Stimulated activated CD4-positive, alpha-beta T cell treated with anti-CD3 and anti-CD28 coated beads, TNF-alpha, amount 100 ng/mL, for 4 hours (primary cell): ENCODE results near the gene SMAD3.

Experiments
- DNase-seq, 3 experiments: peaks; one replicate each; pipeline ENCODE4 v3.0.0-alpha.2; 2020; ENCODE audit warnings: low read depth in 3 of 3

SMAD3 gene

DNA sequence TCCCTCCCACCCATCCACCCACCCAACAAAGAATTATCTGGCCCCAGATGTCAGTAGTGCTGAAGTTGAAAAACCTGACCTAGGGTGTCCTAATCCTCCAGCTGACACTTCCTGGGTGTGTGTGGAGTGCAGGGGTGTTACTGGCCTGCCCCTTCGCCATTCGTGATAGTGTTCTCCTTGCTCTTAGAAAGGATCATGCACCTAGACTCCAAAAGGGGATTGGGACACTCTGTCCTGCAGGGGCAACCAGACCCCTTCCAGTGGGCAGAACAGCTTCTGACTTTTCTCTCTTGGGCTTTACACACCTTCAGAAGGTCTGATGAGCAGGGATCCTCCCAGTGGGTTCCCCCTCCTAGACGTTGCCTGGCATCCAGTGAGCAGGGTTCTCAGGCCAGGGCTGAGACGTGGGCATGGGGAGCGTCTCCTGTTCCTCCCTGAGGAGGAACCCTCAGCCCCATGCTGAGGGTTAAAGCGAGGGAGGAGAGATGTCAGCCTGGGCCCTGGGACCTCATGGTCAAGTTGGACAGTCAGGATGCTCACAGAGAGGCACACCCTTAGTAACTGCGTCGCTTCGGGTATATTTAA, 114.1 kb downstream of the SMAD3 start:
- DNase-seq = no peak

DNA sequence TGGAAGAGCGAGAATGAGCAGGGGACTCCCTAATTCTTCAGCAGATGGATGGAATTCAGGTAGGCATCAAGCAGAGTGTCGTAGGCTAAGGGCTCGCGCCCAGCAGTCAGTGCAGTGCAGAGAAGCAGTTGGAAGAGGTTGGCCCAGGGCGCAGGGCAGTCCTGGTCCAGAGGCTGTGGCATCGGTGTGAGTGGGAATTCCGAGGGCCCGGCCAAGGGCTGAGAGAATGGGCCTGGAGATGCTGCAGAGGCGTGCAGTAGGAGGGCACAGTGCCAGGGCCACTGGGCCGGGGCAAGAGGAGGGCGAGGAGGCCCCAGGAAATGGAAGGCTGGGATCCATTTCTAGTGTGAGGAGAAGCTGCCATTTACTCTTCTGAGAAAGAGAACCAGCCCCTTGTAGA, 114.6 kb downstream of the SMAD3 start:
- DNase-seq = no peak

DNA sequence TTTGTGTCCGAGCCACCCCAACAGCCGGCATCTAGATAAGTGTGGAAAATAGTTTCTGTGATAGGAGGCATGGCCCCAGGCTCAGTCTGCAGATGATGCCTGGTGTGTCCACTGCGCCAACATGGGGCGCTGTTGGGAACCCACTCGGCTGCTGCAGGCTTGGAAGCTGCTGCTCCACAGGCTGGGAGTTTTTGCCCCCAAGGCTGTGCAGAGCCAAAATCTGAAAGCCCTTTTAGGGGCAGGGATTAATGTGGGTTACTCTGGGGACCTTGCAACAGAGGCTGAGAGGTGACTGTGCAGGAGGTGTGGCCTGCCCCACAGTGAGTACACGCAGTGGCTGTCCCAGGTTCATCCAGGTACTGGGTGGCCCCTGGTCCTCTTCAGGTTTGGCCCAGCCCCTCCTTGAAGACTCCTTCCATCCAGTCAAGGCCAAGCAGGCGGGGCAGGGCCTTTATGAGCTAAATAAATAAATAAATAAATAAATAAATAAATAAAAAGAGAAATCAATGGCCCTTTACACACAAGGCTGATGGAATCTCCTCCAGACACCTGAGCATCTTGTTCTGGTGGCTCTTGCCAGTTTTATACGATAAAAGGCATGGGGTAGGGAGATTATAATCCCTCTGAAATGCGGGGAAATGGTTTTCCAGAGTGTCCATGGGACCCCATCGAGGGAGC, 115.3 kb downstream of the SMAD3 start:
- no peak for DNase-seq

DNA sequence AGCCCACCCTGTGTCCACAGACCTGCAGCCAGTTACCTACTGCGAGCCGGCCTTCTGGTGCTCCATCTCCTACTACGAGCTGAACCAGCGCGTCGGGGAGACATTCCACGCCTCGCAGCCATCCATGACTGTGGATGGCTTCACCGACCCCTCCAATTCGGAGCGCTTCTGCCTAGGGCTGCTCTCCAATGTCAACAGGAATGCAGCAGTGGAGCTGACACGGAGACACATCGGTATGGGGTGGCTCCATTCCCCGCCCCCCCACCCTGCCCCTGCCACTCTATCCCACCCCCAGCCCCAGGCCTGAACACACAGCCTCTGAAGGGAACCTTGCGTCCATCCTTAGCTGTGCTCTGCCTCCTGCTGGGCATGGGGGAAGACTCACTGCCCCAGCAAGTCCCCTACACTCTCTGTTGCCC, 115.8 kb downstream of the SMAD3 start:
- DNase-seq = no peak

DNA sequence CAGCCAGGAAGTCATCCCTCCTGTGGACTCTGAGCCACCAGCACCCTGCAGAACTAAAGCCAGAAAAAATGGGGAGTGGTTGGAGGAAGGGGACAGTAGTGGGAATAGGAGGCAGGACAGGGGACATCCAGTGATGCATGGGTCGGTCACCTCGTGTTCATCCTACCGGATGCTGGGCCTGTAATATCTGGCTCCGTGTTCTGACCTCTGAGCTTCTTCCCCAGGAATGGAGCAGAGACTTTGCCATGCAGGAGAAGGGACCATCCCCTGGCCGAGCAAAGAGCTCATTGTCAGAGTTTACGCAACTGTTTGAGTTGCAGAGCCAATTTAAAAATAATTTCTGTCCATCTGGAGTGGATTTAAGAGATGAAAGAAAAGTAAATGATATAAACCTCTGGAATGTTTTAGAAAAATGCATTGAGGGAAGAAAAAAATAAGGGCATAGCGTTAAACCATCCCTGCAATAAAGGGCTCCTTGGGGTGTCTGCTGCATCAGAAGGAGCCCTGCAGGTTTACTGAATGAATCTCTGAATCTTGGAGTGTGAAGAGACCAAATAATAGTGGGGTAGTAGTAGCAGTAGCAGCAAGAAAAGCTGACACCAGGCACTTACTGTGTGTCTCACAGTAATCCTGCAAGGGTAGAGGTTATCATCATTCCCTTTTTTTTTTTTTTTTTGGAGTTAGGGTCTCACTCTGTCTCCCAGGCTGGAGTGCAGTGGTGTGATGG, 118.2 kb downstream of the SMAD3 start:
- DNase-seq = no peak

DNA sequence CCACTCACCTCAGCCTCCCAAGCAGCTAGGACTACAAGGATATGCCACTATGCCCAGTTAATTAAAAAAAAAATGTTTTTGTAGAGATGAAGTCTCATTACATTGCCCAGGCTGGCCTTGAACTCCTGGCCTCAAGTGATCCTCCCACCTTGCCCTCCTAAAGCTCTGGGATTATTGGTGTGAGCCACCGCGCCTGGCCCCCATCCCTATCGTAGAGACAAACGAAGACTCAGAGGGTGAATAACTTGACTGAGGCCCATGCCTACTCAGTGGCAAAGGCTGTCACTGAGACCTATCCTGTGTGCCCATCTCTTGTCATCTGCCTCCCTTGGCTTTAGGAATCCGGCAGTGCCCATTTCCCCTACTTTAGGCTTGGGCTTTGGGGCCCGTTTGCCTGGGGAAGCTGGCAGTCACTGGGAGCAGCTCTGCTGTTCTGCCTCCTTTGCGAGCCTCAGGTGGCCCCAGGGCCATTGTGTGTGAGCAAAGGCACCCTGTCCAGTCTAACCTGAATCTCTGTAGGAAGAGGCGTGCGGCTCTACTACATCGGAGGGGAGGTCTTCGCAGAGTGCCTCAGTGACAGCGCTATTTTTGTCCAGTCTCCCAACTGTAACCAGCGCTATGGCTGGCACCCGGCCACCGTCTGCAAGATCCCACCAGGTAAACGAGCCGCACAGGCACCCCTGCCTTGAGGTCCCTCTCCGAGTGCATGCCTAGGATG, 119.0 kb downstream of the SMAD3 start:
- DNase-seq = no peak

DNA sequence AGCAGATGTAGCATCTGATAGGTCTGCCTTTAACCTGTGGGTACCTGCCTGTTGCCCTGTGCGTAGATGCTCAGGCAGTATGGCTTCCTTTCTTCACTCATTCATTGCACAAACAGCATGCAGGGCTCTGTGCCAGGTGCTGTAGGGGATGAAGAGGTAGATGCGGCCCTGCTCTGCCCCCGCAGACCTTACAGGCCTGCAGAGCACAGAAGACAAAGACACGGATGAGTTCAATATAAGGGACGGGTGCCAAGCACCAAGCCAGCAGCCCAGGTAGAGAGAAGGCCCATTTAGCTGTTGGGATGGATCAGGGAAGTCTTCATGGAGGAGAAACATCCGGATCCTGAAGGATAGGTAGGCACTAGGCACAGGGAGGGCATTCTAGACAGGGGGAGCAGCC, 119.6 kb downstream of the SMAD3 start:
- DNase-seq = no peak

DNA sequence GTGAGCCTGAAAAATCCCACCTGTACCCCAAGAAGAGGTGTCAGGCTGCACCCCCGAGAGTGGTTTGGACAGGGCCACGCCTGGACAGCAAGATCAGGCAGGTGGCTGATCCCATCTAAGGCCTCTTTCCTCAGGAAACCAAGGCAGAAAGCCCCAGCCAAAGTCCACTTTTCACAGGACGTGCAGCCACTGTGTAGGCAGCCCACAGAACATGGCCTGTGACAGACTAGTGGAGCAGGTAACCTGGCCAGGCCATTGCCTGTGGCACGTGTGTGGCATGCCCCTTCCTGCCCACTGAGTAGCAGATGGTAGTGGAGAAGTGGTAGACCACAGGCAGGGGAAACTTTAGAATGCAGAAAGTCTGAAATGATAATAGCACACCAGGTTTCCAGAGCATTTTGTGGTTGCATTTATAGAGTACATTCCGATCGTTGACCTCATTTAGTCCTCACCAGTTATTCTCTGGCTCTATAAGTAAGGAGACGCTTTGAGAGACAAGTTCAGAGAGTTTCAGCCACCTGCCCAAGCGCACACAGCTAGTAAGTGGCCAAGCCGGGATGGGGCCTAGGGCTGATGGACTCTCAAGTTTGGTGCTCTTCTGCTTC, 120.3 kb downstream of the SMAD3 start:
- no peak for DNase-seq

DNA sequence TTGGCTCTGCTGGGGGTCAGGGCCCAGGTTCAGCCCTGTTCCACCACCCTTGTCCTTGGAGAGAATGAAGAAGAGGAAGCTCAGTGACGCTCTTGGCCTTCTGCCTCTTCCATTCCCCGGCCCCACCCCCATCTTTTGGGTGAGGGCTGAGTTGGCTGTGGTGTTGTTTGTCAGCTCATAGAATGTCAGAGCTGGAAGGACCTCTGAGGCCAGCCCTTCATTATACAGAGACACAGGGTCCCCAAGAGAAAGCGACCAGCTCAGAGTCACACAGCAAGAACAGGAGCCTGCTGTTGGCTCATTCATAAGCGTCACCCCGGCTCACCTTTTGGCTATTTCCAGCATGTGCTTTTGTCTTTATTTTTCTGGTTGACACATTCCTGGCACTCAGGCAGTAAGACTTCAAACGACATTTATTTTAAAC, 120.8 kb downstream of the SMAD3 start:
- no peak for DNase-seq

DNA sequence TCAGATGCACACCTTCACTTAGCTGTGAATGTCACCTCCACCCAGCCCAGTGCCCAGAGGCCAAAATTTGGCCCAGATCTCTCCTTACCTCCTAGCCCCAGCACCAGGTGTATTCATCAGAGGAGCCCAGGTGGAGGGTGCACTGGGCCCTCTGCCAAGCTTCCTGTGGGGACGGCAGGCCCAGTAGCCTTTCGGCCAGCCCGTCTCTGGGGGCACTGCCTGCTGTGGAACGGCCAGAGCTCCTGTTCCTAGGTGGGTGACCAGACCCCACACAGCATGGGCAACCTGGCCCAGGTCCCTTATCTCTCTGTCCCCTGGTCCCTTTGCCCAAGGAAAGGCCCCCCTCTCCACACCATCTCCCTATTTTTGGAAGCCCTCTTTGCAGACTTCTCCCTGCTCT, 121.3 kb downstream of the SMAD3 start:
- no peak for DNase-seq

DNA sequence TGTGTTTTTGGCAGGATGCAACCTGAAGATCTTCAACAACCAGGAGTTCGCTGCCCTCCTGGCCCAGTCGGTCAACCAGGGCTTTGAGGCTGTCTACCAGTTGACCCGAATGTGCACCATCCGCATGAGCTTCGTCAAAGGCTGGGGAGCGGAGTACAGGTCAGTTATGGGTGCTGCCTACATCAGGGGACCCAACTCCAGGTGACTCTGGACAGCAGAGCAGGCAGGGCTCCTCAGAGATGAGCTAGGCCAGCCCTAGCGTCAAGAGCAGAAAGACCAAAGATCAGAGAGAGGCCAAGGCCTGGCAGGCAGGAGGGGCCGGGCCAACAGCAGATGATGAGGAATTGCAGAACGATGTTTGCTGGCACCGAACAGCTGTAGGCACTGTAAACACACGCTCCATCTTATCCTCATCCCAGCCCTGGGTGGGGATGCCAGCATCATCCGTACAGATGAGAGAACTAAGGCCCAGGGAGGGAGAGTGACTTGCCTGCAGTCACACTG, 122.0 kb downstream of the SMAD3 start:
- DNase-seq = no peak

DNA sequence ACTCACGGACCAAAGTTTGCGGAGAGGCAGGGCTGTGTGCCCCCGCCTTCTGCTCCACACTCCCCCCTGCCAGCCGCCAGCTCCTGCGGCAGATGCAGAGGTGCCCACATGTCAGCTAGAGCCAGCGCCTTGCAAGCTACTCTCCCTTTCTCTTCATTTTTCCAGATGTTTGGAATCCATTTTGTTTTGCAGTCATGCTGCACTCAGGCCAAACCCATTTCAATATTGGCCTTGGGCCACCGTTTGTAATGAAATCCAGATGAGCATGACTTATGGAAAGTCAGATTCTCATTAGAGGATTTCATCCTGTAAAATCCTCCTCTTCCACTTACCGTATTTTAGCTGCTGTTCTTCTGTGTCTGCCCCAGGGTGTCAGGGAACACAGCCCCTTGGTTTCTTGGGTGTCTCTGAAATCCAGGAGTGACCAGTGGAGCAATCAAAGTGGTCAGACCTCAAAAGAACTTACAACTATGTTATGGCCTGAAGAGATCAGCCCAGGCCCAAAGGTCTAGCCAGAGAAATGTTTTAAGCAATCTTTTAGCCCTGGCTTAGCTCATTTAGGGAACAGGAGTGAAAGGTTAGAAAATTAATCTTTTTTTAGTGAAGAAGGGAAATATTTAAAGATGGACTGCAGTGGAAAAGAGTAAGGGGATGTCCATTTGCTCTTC, 123.3 kb downstream of the SMAD3 start:
- no peak for DNase-seq

DNA sequence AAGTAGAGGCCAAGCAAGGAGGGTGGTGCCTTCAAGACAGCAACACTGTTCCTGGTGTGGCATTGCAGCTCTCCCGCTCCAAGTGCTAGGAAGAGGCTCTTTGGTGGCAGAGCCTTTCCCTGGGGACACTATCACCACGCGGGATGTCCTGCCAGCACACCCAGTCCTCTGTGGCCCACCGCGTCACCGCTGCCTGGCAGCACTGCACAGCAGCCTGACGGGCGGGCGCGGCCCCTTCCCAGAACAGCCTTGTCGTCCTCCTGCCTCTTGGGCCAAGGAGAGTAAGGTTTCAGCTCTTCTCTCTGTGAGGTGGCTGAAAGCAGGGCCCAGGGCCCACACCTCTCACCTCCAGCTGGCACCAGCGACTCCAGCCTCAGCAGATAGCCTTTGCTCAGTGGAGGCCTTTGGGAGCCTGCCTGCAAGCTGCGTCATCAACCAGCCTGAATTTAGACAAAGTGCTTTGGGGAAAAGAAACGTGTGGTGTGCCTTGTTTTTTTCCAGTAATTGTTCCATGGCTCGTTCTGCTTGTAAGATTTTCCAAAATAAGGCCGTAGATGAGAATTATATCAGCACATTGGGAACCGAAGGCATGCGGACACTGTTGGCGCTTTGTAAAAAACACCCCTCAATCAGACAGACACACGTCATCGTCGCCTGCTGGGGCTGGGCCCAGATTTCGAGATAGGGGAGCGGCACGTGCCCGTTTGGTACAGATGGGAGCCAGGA, 124.1 kb downstream of the SMAD3 start:
- DNase-seq = no peak

DNA sequence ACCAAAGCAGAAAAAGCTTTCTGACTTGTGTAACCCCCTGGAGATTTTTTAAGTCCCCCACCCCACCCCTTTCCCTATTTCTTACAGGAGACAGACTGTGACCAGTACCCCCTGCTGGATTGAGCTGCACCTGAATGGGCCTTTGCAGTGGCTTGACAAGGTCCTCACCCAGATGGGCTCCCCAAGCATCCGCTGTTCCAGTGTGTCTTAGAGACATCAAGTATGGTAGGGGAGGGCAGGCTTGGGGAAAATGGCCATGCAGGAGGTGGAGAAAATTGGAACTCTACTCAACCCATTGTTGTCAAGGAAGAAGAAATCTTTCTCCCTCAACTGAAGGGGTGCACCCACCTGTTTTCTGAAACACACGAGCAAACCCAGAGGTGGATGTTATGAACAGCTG, 124.9 kb downstream of the SMAD3 start:
- no peak for DNase-seq

DNA sequence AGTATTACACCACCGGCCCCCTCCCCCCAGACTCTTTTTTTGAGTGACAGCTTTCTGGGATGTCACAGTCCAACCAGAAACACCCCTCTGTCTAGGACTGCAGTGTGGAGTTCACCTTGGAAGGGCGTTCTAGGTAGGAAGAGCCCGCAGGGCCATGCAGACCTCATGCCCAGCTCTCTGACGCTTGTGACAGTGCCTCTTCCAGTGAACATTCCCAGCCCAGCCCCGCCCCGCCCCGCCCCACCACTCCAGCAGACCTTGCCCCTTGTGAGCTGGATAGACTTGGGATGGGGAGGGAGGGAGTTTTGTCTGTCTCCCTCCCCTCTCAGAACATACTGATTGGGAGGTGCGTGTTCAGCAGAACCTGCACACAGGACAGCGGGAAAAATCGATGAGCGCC, 125.4 kb downstream of the SMAD3 start:
- DNase-seq = no peak

DNA sequence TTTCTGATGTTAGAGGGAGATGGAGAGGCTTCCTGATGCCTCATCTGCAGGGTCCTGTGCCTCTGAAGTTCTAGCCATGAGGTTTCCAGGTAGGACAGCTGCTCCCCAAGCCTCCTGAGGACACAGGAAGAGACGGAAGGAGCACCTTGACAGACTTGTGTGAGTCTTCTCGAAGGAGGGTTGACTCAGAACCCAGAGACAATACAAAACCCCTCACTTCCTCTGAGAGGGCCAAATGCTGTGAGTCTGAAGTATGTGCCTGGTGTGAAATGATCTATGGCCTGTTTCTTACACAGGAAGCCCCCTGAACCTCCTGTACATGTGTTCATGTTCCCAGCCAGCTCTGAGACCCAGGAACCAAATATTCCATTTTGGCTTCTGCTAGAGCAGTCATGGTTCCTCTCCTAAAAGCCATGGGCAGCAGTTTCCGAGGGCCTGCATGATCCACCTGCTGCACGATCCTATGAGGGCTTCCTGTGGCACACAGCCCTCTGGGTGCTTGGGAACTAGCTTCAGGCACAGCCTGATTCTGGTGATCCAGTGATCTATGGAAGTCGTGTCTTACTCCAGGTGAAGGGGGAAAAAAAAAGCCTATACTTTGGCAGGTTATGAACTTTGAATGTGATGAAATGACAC, 126.9 kb downstream of the SMAD3 start:
- DNase-seq = no peak

DNA sequence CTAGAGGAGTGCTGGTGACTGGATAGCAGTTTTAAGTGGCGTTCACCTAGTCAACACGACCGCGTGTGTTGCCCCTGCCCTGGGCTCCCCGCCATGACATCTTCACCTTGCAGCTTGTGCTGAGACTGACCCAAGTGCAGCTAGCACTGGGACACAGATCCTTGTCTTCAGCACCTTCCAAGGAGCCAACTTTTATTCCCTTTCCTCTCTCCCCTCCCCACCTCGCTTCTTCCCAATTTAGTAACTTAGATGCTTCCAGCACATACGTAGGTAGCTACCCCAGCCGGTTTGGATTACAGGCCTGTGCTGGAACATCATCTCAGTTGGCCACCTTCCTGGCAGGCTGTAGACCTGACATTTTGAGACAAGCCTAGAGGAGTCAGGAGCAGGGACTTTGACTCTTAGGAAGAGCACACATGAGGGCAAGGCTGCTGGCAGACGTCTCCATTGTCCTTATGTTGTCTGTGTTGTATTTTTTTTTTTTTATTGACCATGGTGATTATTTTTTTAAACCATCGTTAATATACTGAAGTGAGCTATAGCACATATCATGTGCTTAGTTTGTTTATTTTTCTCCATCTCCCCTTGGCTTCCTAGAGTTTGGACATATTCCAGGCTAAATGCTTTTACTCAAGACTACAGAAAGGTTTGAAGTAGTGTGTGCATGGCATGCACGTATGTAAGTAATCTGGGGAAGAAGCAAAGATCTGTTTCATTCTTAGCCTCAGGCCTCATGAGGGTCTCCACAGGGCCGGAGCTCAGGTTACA, 128.0 kb downstream of the SMAD3 start:
- no peak for DNase-seq

DNA sequence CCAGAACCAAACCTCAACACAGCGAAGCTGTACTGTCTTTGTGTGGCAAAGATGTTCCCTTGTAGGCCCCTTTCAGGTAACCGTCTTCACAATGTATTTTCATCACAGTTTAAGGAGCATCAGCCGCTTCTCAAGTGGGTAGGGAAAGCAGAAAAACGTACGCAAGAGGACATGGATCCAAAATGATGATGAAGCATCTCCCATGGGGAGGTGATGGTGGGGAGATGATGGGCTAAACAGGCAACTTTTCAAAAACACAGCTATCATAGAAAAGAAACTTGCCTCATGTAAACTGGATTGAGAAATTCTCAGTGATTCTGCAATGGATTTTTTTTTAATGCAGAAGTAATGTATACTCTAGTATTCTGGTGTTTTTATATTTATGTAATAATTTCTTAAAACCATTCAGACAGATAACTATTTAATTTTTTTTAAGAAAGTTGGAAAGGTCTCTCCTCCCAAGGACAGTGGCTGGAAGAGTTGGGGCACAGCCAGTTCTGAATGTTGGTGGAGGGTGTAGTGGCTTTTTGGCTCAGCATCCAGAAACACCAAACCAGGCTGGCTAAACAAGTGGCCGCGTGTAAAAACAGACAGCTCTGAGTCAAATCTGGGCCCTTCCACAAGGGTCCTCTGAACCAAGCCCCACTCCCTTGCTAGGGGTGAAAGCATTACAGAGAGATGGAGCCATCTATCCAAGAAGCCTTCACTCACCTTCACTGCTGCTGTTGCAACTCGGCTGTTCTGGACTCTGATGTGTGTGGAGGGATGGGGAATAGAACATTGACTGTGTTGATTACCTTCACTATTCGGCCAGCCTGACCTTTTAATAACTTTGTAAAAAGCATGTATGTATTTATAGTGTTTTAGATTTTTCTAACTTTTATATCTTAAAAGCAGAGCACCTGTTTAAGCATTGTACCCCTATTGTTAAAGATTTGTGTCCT, 129.0 kb downstream of the SMAD3 start:
- no peak for DNase-seq
